SH-SY5Y (cell line): Measurements from ENCODE around the gene CCSER1.

Experiments used
- GATA2 ChIP-seq: IDR thresholded peaks from 2 replicates; pipeline ENCODE4 v1.6.1; 2011; ENCODE audit warnings: mild to moderate bottlenecking, low read depth, low read length
- GATA3 ChIP-seq: IDR thresholded peaks from 2 replicates; pipeline ENCODE4 v1.6.1; 2011; ENCODE audit warnings: low read depth, mild to moderate bottlenecking, low read length, moderate library complexity

DNA sequence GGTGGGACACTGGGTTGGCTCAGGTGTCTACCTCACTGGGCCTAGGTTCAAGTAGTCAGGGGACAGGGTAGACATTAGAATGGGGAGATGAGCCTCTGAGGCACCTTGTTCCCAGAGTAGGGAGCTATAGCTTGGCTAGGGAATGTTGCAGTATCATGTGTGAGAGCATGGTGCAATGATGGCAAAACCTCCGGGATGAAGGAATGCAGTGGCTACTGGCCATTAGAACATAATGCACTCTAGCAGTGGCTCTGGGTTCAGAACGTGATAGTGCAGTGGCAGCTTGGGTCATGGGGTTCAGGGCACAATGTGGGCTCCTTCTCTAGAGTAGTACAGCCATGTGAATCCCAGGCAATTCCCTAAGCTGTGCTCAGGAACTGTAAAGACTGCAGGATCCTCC is 471.5 kb downstream of the CCSER1 start:
- TF ChIP-seq GATA2 (no peak), GATA3 (no peak)
